ENCODE measurements around the gene GLIS1. TPM values are rescaled to one million over a fixed set of nuclear protein-coding genes. Genes with fewer than 3 reads are reported as not detected.

The GLIS1 gene
- total and polyA plus RNA-seq, 8 donors, result 0.06 to 0.26 (median 0.13) TPM; not detected in 4

- DNase-seq (peak in 1 of 6 donors; percentile 30), FAIRE-seq (no peak), ATAC-seq (no peak)
- 57 to 75% methylated on average over 4 of the region's 4 CpGs for WGBS, 2 donors
- no peak for TF ChIP-seq CTCF (IDR thresholded peaks at IDR 0.05)
- Histone ChIP-seq H3K27me3 (no peaks in the 10 kb centered on the region), H3K9me3 (no peaks in the 10 kb centered on the region), H3K4me3 (no peak overlapping the region), H3K36me3 (no peaks in the 10 kb centered on the region), H3K27ac (no peak overlapping the region), H3K4me1 (no peaks in the 10 kb centered on the region)
- intact Hi-C loops (cut with DNase I), result no loop called here
These were observed 164.3 kb downstream of the GLIS1 start for GRCh38 chr1:53574621-53575020.

- DNase-seq, result peak in 1 of 6 donors; percentile 32
- H3K4me1 ChIP-seq, result no peaks in the 10 kb centered on the region
- H3K27me3 ChIP-seq, result no peaks in the 10 kb centered on the region
- H3K9me3 ChIP-seq, result no peaks in the 10 kb centered on the region
- WGBS, 2 donors, result 90 to 92% methylated on average over 4 of the region's 4 CpGs
- intact Hi-C loops (cut with DNase I), result no loop called here
- H3K36me3 ChIP-seq, result no peaks in the 10 kb centered on the region
- no peak overlapping the region for H3K4me3 ChIP-seq
- TF ChIP-seq CTCF (IDR thresholded peaks at IDR 0.05), result no peak
- H3K27ac ChIP-seq, result no peak overlapping the region
- FAIRE-seq, result no peak
- no peak for ATAC-seq
These were observed 165.0 kb downstream of the GLIS1 start for GRCh38 chr1:53573931-53574330.

- WGBS, 2 donors, result 87 to 89% methylated on average over 8 of the region's 8 CpGs
- H3K27ac ChIP-seq, result no peak overlapping the region
- peak in 1 of 6 donors; percentile 22 for DNase-seq
These were observed 165.4 kb downstream of the GLIS1 start for GRCh38 chr1:53573522-53573921.

GRCh38 chr1:53572815-53573173 is 166.2 kb downstream of the GLIS1 start:
- Histone ChIP-seq H3K4me1 (no peaks in the 10 kb centered on the region), H3K27ac (peak overlapping the region in 2 of 4 donors; percentile 11 to 17), H3K4me3 (no peak overlapping the region), H3K9me3 (no peaks in the 10 kb centered on the region), H3K36me3 (no peaks in the 10 kb centered on the region), H3K27me3 (no peaks in the 10 kb centered on the region)
- FAIRE-seq, result no peak
- 70 to 75% methylated on average over 3 of the region's 3 CpGs for WGBS, 2 donors
- intact Hi-C loops (cut with DNase I), result no loop called here
- TF ChIP-seq CTCF (IDR thresholded peaks at IDR 0.05), result no peak
- no peak for DNase-seq
- ATAC-seq, result peak in 3 of 4 donors; percentile 40 to 53 (median 44)

More at GRCh38 chr1:53573522-53573921, 165.4 kb downstream of the GLIS1 start:
- Histone ChIP-seq H3K4me3 (no peak overlapping the region), H3K9me3 (no peaks in the 10 kb centered on the region), H3K4me1 (no peaks in the 10 kb centered on the region), H3K27me3 (no peaks in the 10 kb centered on the region), H3K36me3 (no peaks in the 10 kb centered on the region)
- no peak for FAIRE-seq
- TF ChIP-seq CTCF (IDR thresholded peaks at IDR 0.05), result no peak
- no peak for ATAC-seq
- intact Hi-C loops (cut with DNase I), result no loop called here

GRCh38 chr1:53572065-53572814 is 166.7 kb downstream of the GLIS1 start:
- TF ChIP-seq CTCF (IDR thresholded peaks at IDR 0.05), result no peak
- intact Hi-C loops (cut with DNase I), result no loop called here
- H3K4me1 ChIP-seq, result no peaks in the 10 kb centered on the region
- FAIRE-seq (no peak), ATAC-seq (peak; percentile 58 to 84 (median 63)), DNase-seq (peak in 4 of 6 donors; percentile 25 to 59 (median 53))
- H3K27me3 ChIP-seq, result no peaks in the 10 kb centered on the region
- WGBS, 2 donors, result 61 to 71% methylated on average over 4 of the region's 4 CpGs
- peak overlapping the region in 2 of 4 donors; percentile 11 to 17 for H3K27ac ChIP-seq
- no peaks in the 10 kb centered on the region for H3K36me3 ChIP-seq
- H3K4me3 ChIP-seq, result no peak overlapping the region
- H3K9me3 ChIP-seq, result no peaks in the 10 kb centered on the region
